SK-N-SH treated with all-trans-retinoic acid at 6 μM for 48 hours (cell line): Measurements from ENCODE around the gene FHDC1.

Source experiments
- ATAC-seq: fragments of 200-7000 bp; cut with Tn5 transposase; 3 replicates; pipeline ENCODE4 v1.9.1; 2020; ENCODE audit warnings: mild to moderate bottlenecking, moderate library complexity
- ARNTL ChIP-seq: fragments of 450-650 bp; formaldehyde crosslinking; IDR thresholded peaks from 2 replicates; pipeline ENCODE4 v1.5.0; 2020; ENCODE audit warnings: low read depth, mild to moderate bottlenecking, moderate library complexity, borderline replicate concordance
- BACH2 ChIP-seq: fragments of 250-450 bp; sonication (Bioruptor Pico); IDR thresholded peaks from 2 replicates; pipeline ENCODE4 v1.9.0; 2021; ENCODE audit warnings: mild to moderate bottlenecking, borderline replicate concordance
- CSDC2 ChIP-seq: fragments of 250-450 bp; sonication (Bioruptor Pico); IDR thresholded peaks from 2 replicates; pipeline ENCODE4 v1.5.0; 2020; ENCODE audit warnings: mild to moderate bottlenecking, moderate library complexity
- ESRRG ChIP-seq: fragments of 250-450 bp; sonication (Bioruptor Pico); IDR thresholded peaks from 2 replicates; pipeline ENCODE4 v1.6.1; 2021; ENCODE audit warnings: mild to moderate bottlenecking
- GLIS3 ChIP-seq: fragments of 250-450 bp; sonication (Bioruptor Pico); IDR thresholded peaks from 2 replicates; pipeline ENCODE4 v1.5.0; 2020; ENCODE audit warnings: mild to moderate bottlenecking, moderate library complexity
- ISL1 ChIP-seq: fragments of 250-450 bp; sonication (Bioruptor Pico); IDR thresholded peaks from 2 replicates; pipeline ENCODE4 v2.1.2; 2022; ENCODE audit warnings: mild to moderate bottlenecking, moderate library complexity
- OSR1 ChIP-seq: fragments of 250-450 bp; sonication (Bioruptor Pico); IDR thresholded peaks from 2 replicates; pipeline ENCODE4 v1.8.0; 2022; ENCODE audit warnings: moderate library complexity, mild to moderate bottlenecking, inconsistent platforms
- POU6F1 ChIP-seq: fragments of 250-450 bp; sonication (Bioruptor Pico); IDR thresholded peaks from 2 replicates; pipeline ENCODE4 v1.8.0; 2021; ENCODE audit warnings: low read depth, mild to moderate bottlenecking, moderate library complexity, borderline replicate concordance
- PPARA ChIP-seq: fragments of 250-450 bp; sonication (Bioruptor Pico); IDR thresholded peaks from 2 replicates; pipeline ENCODE4 v1.5.0; 2020; ENCODE audit warnings: mild to moderate bottlenecking, borderline replicate concordance
- RARB ChIP-seq: fragments of 250-450 bp; sonication (Bioruptor Pico); IDR thresholded peaks from 2 replicates; pipeline ENCODE4 v1.8.0; 2021; ENCODE audit warnings: mild to moderate bottlenecking, moderate library complexity
- SNAI2 ChIP-seq: fragments of 250-450 bp; sonication (Bioruptor Pico); IDR thresholded peaks from 2 replicates; pipeline ENCODE4 v1.5.0; 2020; ENCODE audit warnings: mild to moderate bottlenecking, moderate library complexity
- TCF4 ChIP-seq: fragments of 250-450 bp; sonication (Bioruptor Pico); IDR thresholded peaks from 2 replicates; pipeline ENCODE4 v1.8.0; 2021; ENCODE audit warnings: mild to moderate bottlenecking, moderate library complexity, borderline replicate concordance
- TOX ChIP-seq: fragments of 250-450 bp; sonication (Bioruptor Pico); IDR thresholded peaks from 2 replicates; pipeline ENCODE4 v1.8.0; 2021; ENCODE audit warnings: mild to moderate bottlenecking, moderate library complexity, borderline replicate concordance
- ZC3H10 ChIP-seq: fragments of 250-450 bp; sonication (Bioruptor Pico); IDR thresholded peaks from 2 replicates; pipeline ENCODE4 v1.5.1; 2021; ENCODE audit warnings: mild to moderate bottlenecking, moderate library complexity
- ZFP3 ChIP-seq: fragments of 250-450 bp; sonication (Bioruptor Pico); IDR thresholded peaks from 2 replicates; pipeline ENCODE4 v1.5.0; 2020; ENCODE audit warnings: mild to moderate bottlenecking, moderate library complexity
- ZFP30 ChIP-seq: fragments of 450-650 bp; formaldehyde crosslinking; IDR thresholded peaks from 2 replicates; pipeline ENCODE4 v1.5.0; 2022; ENCODE audit warnings: mild to moderate bottlenecking, moderate library complexity
- ZNF565 ChIP-seq: fragments of 450-650 bp; formaldehyde crosslinking; conservative IDR thresholded peaks from 2 replicates; pipeline ENCODE4 v1.5.0; 2020; ENCODE audit warnings: low read depth, mild to moderate bottlenecking, moderate library complexity
- ZNF70 ChIP-seq: fragments of 450-650 bp; formaldehyde crosslinking; IDR thresholded peaks from 2 replicates; pipeline ENCODE4 v1.5.0; 2020; ENCODE audit warnings: mild to moderate bottlenecking, moderate library complexity
- ZNF8 ChIP-seq: fragments of 450-650 bp; formaldehyde crosslinking; IDR thresholded peaks from 2 replicates; pipeline ENCODE4 v1.5.0; 2020; ENCODE audit warnings: mild to moderate bottlenecking, moderate library complexity
- TF ChIP-seq, protein P1 (sequence below): fragments of 250-450 bp; sonication (Bioruptor Pico); IDR thresholded peaks from 2 replicates; pipeline ENCODE4 v1.5.1; 2021; ENCODE audit warnings: mild to moderate bottlenecking, moderate library complexity
- TF ChIP-seq, protein P2 (sequence below): fragments of 250-450 bp; sonication (Bioruptor Pico); IDR thresholded peaks from 2 replicates; pipeline ENCODE4 v1.8.0; 2020; ENCODE audit warnings: mild to moderate bottlenecking, moderate library complexity, borderline replicate concordance

The FHDC1 gene

DNA sequence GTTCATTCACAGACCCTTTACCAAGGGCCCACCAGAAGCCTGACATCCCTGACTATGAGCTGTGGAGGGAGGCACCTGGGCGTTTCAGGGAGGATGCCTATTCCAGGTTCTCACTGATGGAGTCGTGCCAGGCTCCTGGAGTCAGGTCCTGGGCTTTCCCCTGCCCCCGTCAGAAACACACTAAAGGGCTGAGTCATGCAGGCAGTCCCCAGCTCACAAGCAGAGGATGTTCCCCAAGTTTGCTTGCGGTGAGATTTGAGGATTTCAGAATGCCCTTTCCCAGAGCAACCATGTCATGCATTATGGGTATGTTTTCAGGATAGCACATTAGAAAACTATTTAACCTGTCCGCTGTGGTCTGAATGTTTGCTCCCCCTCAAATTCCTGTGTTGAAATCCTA is 45.2 kb downstream of the FHDC1 start:
- no peak for ATAC-seq

GRCh38 chr4:152981842-152982241 is 45.7 kb downstream of the FHDC1 start:
- TF ChIP-seq ZFP30 (CRISPR knock-in tag) = no peak
- no peak for TF ChIP-seq TCF4 (CRISPR knock-in tag)
- no peak for TF ChIP-seq RARB (CRISPR knock-in tag)
- no peak for TF ChIP-seq ISL1 (CRISPR knock-in tag)
- no peak for TF ChIP-seq GLIS3
- TF ChIP-seq ZNF565 (CRISPR knock-in tag) = no peak
- TF ChIP-seq ZFP3 (CRISPR knock-in tag) = no peak
- TF ChIP-seq SNAI2 (CRISPR knock-in tag) = no peak
- no peak for TF ChIP-seq ZC3H10
- TF ChIP-seq ZNF8 (CRISPR knock-in tag) = no peak
- TF ChIP-seq POU6F1 (CRISPR knock-in tag) = no peak
- no peak for TF ChIP-seq CSDC2 (CRISPR knock-in tag)
- no peak for TF ChIP-seq ARNTL (CRISPR knock-in tag)
- TF ChIP-seq TOX (CRISPR knock-in tag) = no peak
- ATAC-seq = no peak

More for the DNA sequence above, 45.2 kb downstream of the FHDC1 start:
- TF ChIP-seq RARB (CRISPR knock-in tag) = no peak
- TF ChIP-seq ZNF70 (CRISPR knock-in tag) = no peak
- TF ChIP-seq ARNTL (CRISPR knock-in tag) = no peak
- TF ChIP-seq ZNF565 (CRISPR knock-in tag) = no peak
- no peak for TF ChIP-seq ZC3H10
- no peak for TF ChIP-seq POU6F1 (CRISPR knock-in tag)
- TF ChIP-seq OSR1 = no peak
- TF ChIP-seq TOX (CRISPR knock-in tag) = no peak

GRCh38 chr4:152983221-152983620 is 47.1 kb downstream of the FHDC1 start:
- TF ChIP-seq, protein P1, sequence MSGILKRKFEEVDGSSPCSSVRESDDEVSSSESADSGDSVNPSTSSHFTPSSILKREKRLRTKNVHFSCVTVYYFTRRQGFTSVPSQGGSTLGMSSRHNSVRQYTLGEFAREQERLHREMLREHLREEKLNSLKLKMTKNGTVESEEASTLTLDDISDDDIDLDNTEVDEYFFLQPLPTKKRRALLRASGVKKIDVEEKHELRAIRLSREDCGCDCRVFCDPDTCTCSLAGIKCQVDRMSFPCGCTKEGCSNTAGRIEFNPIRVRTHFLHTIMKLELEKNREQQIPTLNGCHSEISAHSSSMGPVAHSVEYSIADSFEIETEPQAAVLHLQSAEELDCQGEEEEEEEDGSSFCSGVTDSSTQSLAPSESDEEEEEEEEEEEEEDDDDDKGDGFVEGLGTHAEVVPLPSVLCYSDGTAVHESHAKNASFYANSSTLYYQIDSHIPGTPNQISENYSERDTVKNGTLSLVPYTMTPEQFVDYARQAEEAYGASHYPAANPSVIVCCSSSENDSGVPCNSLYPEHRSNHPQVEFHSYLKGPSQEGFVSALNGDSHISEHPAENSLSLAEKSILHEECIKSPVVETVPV (CRISPR knock-in tag) = no peak
- TF ChIP-seq BACH2 (CRISPR knock-in tag) (no peak), TOX (CRISPR knock-in tag) (no peak), POU6F1 (CRISPR knock-in tag) (no peak), RARB (CRISPR knock-in tag) (no peak), CSDC2 (CRISPR knock-in tag) (no peak), PPARA (CRISPR knock-in tag) (no peak), ISL1 (CRISPR knock-in tag) (no peak)
- ATAC-seq = no peak; the same call in 2 of the 3 replicates

- no peak for TF ChIP-seq OSR1
- no peak for TF ChIP-seq CSDC2 (CRISPR knock-in tag)
- TF ChIP-seq, protein P2, sequence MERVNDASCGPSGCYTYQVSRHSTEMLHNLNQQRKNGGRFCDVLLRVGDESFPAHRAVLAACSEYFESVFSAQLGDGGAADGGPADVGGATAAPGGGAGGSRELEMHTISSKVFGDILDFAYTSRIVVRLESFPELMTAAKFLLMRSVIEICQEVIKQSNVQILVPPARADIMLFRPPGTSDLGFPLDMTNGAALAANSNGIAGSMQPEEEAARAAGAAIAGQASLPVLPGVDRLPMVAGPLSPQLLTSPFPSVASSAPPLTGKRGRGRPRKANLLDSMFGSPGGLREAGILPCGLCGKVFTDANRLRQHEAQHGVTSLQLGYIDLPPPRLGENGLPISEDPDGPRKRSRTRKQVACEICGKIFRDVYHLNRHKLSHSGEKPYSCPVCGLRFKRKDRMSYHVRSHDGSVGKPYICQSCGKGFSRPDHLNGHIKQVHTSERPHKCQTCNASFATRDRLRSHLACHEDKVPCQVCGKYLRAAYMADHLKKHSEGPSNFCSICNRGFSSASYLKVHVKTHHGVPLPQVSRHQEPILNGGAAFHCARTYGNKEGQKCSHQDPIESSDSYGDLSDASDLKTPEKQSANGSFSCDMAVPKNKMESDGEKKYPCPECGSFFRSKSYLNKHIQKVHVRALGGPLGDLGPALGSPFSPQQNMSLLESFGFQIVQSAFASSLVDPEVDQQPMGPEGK (CRISPR knock-in tag) = no peak
- TF ChIP-seq, protein P1 (CRISPR knock-in tag) = no peak
- no peak for TF ChIP-seq ESRRG (CRISPR knock-in tag)
- TF ChIP-seq ZFP30 (CRISPR knock-in tag) = no peak
- TF ChIP-seq ARNTL (CRISPR knock-in tag) = no peak
- no peak for ATAC-seq
Observed at GRCh38 chr4:152983774-152984411, 47.8 kb downstream of the FHDC1 start.
